ENCODE data around the gene CCDC85B.

DNA sequence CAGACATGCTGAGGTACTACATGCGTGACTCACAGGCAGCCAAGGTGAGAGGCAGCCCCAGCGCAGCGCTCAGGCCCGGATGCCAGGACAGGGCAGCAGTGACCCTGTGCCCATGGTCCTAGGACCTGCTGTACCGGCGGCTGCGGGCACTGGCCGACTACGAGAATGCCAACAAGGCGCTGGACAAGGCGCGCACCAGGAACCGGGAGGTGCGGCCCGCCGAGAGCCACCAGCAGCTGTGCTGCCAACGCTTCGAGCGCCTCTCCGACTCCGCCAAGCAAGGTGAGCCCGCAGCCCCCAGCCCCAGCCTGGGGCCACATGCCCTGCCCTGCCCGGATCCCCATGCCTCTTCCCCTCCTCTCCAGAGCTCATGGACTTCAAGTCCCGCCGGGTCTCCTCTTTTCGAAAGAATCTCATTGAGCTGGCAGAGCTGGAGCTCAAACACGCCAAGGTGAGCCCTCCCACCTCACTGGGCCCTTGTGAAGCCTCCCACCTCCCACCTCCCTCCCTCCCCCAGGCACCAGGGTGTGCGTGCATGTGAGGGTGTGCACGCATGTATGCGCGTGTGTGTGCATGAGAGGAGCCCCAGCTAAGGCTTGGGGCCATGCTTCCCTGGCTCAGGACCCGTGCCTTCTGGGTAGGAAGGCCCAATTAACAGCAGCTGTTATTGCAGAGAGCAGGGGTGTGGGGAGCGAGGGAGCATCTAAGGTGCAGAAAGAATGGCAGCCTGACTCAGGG lies 37.8 kb upstream of the CCDC85B start:
- TF ChIP-seq, protein P1, sequence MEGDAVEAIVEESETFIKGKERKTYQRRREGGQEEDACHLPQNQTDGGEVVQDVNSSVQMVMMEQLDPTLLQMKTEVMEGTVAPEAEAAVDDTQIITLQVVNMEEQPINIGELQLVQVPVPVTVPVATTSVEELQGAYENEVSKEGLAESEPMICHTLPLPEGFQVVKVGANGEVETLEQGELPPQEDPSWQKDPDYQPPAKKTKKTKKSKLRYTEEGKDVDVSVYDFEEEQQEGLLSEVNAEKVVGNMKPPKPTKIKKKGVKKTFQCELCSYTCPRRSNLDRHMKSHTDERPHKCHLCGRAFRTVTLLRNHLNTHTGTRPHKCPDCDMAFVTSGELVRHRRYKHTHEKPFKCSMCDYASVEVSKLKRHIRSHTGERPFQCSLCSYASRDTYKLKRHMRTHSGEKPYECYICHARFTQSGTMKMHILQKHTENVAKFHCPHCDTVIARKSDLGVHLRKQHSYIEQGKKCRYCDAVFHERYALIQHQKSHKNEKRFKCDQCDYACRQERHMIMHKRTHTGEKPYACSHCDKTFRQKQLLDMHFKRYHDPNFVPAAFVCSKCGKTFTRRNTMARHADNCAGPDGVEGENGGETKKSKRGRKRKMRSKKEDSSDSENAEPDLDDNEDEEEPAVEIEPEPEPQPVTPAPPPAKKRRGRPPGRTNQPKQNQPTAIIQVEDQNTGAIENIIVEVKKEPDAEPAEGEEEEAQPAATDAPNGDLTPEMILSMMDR (IDR thresholded peaks at IDR 0.05; ENCODE audit: low read depth, low read length): no peak
- TF ChIP-seq, protein P2, sequence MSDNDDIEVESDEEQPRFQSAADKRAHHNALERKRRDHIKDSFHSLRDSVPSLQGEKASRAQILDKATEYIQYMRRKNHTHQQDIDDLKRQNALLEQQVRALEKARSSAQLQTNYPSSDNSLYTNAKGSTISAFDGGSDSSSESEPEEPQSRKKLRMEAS (IDR thresholded peaks at IDR 0.05; ENCODE audit: low read depth, low read length): no peak
- no peak for TF ChIP-seq POLR2A (IDR thresholded peaks at IDR 0.05; ENCODE audit: extremely low read depth, insufficient read length)
- TF ChIP-seq MYC (IDR thresholded peaks at IDR 0.05; ENCODE audit: low read depth, low read length): no peak
